HuH-7.5 (cell line): ENCODE measurements around the gene LRRC32.
"Not testable (repeated sequence)": the region's sequence is repeated elsewhere in the genome, so short reads cannot be mapped to it uniquely, and the experiment has no call there.

ENCODE experiments used
- DNase-seq: peaks from one replicate; pipeline ENCODE4 v3.0.0; 2011; ENCODE audit warnings: low spot score

The LRRC32 gene

DNA sequence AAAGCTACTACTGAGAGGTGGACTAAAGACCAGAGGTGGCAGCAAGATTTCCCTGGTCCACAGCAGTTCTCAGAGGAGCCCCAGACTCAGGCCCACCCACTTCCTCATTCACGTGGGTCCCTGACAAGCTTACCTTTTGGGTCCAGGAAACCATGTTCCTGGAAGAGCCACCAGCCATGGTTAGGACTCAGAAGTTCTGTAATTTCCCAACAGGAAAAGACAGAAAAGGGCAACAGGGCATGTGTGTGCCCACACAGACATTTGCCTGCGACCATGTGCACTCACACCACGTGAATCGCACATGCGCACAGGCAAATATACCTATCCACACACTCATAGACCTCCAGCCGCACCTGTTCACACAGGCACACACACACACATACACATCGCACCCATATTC lies 42.9 kb downstream of the LRRC32 start:
- no peak for DNase-seq

DNA sequence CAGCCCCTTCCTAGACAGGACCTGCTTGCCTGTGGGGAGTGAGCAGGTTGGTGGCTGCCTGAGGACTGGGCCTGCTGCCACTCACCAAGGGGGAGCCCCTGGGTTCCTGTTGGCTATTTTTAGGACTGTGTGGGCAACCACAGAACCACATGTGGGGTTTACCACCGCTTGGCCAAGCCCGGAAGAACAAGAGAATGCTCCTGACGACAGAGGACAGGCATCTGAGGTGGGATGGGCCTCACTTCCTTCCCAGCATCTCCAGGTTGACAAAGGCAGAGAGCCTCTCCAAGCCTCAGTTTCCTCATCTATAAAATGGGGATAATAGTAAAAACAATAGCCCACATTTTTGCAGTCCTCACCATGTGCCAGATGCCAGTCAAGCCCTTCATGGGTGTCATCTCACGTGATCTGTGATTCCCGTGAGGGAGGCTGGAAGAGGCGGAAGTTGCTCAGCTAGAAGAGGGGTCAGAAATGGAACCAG lies 43.6 kb downstream of the LRRC32 start:
- DNase-seq, result no peak

DNA sequence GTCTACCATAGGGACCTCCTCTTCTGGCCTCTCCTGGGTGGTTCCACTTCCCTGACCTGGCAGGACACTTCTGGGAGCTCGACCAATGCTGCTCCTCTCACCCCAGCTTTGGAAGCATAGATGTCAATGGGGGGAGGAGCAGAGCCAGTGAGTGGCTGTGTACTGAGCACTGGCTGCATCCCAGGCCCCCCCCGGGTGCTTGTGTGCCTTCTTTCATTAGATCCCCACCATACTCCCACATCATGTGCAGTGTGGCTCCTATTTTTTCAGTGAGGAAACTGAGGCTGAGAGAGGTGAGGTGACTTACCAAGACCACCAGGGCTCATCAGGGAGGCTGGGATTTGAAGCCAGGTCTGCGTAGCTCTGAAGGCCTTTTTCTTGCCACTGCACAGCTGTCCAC lies 44.3 kb downstream of the LRRC32 start:
- DNase-seq, result no peak

DNA sequence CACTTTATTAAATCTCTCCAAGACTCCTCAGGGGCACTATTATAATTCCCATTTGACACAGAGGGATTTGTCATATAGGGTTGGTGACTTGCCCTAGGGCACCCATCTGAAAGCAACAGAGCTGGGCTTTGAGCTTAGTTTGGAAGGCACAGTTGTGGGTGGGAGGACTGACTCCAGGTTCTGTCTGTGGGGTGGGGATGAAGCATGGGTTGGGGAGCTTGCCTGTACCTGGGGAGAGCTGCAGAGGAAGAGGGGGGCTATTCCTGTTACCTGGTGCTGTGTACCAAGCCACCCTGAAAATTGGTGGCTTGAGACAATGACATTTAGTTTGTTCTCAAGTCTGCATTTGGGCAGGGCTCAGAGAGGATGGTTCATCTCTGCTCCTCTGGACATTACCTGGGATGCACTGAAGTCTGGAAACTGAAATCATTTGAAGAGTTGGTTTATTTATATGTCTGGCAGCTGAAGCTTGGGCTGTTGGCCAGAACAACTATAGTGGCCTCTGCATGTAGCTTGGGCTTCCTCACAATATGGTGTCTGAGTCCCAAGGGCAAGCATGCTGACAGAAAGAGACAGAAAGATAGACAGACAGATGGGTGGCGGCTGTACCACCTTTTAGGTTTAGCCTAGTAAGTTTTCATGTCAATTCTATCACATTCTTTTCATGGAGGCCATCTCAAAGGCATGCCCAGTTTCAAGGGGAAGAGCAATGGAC lies 44.9 kb downstream of the LRRC32 start:
- no peak for DNase-seq

DNA sequence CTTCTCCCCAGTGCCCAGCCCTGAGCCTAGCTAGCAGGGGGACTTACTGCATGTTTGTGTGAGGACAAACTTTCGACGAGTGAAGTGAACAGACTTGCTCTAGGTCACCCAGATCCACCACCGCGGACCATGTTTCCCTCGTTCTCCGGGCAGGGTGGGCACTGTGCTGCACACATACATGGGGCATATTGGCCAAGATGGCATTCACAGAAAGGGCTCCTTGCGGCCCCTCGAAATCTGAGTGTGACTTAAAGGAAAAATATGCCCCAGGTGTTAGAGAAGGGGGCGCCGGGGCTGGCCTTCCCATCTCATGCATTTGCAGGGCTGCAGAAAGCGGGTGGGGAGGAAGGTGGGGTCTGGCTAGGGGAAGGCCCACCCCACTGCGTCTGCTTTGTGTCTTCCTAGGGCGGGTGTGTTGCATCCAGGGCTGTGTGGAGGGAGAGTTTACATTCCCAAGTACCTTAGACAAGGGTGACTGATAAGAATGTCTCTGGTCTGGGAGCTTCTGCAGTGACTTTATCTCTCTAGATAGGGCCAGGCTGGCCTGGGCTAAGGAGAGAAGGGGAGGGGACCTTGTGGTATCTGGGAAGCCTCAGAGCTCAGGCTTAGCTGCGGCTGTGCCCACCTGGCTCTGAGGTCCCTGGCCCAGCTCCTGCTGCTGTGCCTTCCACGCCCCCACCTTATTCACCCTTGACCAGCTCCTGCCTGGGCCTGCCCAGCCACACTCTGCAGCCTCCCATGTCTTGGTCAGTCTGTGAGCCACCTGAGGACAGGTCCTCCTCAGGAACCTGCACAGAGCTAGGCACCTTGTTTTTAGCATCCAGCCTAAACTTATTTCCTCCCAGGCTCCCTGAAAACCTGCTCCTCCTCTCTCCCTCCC lies 45.8 kb downstream of the LRRC32 start:
- no peak for DNase-seq

DNA sequence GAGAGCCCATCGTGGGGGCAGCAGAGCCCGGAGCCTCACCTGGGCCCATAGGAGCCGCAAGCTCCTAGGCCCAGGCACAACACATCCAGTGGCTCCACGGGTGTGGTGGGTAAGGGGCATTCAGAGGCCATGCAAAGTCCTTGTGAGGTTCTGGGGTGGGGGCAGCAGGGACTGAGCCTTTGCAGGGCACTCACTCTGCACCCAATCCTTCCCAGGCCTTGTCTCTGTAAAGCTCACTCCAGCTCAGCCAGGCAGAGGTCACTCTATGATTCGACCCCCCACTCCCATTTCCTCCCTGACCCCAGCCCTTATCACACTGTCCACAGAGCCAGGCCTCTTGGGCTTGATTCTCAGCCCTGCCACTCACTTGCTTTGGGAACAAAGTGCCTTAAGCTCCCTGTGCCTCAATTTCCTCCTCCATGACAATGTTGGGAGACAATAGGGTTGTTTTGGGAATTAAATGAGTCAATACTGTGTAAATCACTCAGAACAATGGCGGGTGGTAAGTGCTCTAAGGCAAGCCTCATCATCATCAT lies 46.6 kb downstream of the LRRC32 start:
- no peak for DNase-seq

DNA sequence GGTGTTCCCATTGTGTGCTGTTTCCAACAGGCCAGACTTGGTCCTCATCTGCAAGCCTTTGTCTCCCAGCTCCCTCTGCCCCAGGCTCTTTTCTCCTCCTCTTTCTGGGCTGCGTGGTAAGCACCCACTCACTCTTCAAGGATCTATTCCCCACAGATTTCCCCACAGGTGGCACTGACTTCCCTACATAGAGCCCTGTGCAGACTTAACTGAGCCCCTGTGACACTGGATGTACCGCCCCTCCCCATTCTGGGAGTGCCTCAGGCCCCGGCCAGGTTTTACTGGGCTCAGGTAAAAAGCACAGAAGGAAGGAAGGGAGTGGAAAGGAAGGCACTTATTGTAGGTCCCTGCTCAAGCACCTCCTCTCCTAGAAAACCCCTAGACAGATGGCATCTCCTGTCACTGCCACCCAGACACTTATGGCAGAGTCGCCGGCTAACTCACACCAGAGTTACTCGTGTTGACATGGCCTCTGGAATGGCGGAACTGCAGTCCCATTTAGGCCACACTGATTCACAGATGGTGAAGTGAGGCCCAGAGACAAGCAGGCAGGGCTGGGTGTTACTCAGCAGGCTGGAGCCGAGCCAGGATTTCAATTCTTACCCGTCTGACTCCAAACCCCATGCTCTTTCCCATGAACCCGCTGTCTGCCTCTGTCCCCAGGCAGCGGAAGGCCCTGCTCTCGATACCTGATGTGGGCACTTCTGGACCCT lies 47.2 kb downstream of the LRRC32 start:
- no peak for DNase-seq

DNA sequence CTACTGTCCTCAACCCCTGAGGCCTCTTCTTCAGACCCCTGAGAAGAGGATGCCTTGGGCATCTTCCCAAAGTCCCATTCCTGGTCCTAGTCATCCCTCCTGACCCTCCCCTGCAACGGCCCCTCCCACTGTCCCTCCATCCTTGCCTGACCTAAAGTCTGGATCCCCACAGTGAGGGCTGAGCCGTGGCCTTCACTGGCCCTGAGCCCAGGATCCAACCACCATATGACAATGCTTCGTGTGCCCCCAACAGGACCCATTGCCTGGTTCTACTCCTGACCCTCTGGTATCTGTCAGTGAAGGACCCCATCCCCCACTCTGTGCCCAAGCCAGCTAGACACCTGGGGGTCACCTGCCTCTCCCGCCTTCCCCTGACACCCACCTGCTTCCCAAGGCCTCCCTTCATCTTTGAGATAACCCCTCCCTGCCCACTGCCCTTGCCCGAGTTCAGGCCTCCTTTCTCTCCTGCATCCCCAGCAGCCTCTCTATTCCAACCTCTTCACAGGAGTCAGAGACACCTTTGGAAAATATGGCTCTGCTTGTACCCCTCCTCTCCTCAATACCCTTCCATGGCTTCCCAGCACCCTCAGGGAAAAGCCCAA lies 48.0 kb downstream of the LRRC32 start:
- DNase-seq, result no peak

DNA sequence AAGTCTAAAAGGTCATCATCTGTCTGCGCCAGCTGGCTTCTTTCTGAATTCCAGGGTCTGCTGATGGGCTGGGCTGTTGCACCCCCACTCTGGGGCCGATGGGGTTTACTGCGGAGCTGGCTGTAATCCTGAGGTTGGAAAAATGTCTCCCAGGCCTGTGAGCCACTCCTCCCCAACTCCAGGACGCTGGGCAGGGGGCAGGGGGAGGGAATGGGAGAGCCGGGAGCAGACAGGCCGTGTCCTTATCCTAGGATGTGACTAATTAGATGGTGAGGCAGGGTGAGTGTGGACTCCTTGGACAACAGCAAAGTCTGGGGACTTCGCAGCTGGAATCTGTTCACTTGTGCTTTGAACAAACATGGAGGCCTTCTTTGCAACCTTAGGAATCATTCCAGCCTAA lies 48.7 kb downstream of the LRRC32 start:
- no peak for DNase-seq

DNA sequence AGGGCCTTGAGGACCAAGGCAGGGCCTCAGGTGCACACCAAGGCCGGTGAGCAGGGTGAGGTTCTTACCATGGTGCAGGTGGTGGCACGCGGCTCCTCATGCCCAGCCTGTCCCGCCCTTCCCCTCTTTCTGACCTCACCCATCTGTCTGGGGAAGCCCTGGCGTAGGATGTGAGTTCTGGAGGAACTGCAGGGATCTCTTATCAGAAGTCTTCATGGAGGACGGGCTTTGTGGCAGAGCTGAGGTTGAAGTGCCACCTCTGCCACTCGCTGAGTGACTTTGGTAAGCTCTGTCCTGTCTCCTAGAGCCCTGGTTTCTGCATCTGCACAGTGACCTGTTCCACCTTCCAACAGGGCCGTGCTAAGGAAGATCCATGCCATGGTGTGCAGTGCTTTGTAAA lies 49.1 kb downstream of the LRRC32 start:
- no peak for DNase-seq

DNA sequence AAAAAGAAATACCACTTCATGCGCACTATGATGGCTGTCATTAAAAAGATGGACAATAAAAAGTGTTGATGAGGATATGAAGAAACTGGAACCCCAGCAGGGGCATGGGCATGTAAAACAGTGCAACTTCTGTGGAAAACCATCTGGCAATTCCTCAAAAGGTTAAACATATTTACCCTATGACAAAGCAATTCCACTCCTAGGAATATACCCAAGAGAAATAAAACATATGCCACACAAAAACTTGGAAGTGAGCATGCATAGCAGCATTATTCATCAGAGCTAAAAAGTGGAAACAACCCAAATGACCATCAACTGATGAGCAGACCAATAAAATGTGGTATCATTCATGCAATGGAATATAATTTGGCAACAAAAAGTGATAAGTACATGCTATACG lies 50.1 kb downstream of the LRRC32 start:
- DNase-seq, result no peak

DNA sequence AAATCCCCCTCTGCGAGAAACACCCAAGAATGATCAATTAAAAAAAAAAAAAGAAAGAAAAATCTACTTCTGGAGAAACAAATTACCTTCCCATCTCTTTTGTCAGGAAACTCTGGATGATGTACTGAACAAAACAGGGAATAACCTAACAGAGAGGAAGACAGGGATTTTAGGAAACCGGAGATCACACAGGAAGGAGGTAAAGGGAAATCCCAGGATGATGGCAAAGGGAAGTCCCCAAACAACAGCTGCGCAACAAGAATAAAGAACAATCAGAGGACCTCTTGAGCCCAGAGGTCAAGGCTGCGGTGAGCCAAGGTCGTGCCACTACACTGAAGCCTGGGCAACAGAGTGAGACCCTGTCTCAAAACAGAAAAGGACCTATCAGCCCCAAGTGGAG lies 50.7 kb downstream of the LRRC32 start:
- not testable (repeated sequence) for DNase-seq

DNA sequence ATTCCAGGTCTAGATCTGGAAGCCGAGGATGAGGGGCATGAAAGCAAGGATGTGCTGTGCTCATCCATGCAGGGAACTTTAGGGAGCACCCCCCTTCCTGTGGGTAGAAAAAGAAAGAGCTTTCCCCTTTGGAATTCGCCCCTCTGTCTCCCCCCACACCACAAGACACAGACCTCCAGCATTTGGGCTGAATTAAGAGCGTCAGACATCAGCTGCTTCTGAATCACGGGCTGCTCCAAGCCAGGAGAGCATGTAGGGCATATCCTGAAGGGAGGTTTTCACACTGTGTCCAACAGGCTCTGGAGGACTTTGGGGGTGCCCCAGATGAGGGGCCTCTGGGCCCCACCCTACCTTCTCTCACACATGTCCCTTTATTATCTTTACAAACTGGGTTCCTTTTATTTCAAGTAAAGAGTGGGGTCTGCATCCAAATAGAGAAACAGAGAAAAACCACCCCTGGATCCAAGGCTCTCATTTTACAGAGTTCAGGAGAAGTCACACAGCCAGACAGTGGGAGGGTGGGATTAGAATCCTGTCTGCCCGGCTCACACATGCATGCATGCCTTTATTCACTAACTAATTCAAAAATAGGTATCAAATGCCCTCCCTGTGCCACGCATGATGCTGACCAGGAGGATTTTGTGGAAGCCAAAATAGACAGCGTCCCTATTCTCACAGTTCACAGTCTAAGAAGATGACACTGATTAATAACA lies 52.8 kb downstream of the LRRC32 start:
- no peak for DNase-seq

DNA sequence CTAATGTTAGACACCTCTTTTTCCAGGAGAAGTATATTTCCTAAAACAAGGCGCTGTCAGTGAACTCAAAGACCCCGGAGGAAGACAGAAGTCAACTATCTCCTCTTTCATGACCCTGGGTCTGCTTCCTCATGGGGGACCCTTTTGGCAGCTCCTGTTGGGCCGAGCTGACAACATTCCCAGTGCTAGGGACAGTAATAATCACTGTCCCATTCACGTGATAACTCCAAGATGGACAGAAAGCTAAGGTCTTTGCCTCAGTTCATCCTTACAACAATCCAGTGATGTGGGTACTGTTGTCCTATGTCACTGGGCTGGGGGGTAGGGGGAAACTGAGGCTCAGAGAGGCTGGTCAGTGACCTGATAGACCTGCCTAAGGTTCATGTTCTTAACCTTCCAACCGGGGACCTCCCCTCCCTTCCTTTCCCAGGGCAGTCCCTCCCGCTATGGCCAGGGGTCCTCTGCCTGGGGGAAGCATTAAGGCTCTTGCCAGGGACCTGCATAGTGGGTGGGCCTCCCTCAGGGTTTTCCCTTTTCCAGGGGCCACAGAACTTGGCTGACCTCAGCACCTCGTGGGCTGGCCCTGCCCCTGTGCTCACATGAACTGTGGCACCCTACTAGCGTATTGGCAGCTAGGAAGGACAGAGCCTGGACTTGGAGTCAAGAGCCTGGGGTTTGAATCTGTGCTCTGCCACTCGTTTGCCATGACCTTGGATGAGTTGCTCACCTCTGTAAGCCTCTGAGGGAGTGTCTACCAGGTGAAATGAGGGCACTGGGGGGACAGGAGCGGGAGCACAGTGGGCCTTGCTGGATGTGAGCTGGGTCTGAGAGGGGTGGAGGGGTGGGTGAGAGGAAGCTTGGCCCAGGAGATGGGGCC lies 53.6 kb downstream of the LRRC32 start:
- DNase-seq, result no peak

DNA sequence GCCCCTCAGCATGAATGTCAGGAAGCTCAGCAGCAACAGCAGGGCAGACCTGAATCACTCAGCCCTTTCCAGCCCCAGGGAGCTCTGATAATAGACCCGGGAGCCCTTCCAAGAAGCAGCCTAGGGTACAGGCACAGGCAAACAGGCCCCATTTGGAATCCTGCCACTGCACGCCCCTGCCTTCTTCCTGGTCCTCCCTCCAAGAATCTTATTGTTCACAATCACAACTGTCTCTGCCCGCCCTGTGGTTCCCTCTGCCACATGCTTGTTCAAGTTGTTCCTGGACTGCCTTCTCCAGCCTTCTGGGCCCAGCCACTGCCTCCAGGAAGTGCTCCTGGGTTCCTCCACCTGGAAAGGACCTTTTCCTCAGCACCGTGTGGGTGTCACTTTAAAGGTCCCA lies 54.6 kb downstream of the LRRC32 start:
- no peak for DNase-seq

DNA sequence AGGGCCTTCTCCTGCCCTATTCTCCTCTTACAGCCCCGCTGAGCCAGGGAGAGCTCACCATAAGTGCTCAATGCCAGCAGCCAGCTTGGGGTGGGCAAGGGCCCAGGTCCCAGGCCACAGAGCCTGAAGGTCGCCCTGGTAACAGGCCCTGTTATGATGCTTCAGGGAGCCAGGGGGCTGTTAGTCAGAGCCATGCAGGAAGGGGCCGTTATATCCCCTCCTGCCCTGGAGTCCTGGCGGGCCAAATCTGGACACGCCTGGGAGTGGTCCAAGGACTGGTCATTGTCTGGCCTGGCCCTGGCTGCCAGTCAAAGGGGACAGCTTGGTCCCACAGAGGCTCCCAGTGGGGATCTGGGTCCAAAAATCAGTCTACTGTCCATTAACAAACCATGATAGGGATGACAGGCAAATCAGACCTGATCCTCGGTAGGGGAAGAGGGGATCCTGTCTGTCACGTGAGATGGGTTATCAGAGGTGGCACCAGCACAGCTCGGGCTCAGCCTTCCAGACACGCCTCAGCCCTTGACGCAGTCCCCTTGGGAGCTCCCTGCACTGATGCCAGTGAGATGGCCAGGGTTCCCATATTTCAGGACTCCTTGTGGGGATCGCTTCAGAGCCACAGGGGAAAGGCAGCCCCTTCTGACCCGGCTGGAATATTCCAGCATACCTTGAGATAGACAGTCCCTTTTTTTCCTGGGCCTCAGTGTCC lies 55.9 kb downstream of the LRRC32 start:
- no peak for DNase-seq

DNA sequence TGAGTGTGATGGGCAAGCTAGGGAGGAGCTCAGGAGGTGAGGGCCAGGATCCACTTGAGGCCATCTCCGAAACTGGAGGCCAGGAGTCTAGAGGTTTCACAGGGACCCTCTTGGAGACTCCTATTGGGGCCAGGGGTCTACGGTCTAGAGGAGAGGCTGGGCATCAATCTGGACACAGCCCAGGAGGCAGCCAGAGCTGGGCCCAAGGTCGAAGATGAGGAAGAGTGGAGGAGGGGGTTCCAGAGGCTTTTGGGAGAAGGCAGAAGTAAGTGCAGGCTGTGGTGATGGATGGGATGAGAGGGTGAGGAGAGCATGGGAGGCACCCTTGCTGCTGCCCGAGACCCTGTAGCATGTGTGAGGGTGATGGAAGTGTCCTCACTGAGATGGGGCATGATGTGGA lies 56.6 kb downstream of the LRRC32 start:
- no peak for DNase-seq

DNA sequence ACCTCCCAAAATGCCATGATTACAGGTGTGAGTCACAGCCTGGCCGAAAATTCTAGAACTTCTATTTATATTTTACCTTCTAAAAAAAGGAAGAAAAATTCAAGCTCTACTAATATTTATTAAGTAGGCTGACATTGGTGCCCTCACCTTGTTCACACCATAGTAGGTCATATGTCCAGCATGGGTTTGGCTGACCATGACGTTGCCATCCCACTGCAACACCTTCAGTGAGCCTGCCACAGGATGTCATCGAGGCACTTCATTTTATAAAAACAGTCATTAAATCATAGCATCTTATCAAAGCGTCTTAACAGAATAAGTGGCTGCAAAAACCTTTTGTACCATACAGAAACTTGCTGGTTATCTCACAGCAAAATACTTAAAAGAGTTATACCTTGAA lies 58.3 kb downstream of the LRRC32 start:
- no peak for DNase-seq

DNA sequence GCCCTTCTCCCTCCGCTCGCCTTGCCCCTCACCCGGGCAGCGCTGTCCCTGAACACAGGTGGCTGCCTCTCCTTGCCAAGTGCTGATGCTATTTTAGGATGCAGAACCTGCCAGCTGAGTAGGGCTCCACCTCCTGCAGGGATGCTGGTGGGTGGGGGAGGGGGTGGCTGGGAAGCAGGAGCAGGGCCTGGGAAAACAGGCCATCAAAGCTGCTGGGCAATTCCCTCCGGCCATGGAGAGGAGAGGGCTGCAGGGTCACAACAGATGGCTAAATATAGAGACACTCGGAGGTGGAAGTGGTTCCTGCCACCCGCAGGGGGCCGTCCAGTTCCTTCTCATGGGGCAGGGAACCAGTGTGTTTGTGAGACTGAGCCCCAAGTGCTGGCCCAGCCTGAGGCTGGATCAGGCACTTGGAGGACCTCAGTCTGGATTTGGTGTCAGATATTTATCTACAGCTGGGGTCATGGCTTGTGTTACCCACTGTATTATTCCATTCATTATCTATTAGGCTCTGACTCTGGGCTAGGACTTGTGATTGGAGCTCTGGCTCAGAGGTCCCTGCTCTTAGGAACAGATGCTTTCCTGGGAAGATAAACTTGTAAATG lies 59.6 kb downstream of the LRRC32 start:
- no peak for DNase-seq
